Measurements from ENCODE around the gene BDKRB1.

BDKRB1 gene

GRCh38 chr14:96255501-96256366 lies at the start of gene BDKRB1:
BDKRB1 (plus strand) TSS chr14:96256210; CDS start chr14:96263683, 7,473 bp downstream.
- no peak for DNase-seq (ENCODE audit: low read depth in 2 of 2)

GRCh38 chr14:96206461-96206860 lies 49.5 kb upstream of the BDKRB1 start:
- DNase-seq (ENCODE audit: low read depth in 2 of 2), result no peak

- DNase-seq (ENCODE audit: low read depth in 2 of 2), result no peak
Observed at GRCh38 chr14:96207686-96208085, 48.3 kb upstream of the BDKRB1 start.

- DNase-seq (ENCODE audit: low read depth in 2 of 2), result no peak
Observed at GRCh38 chr14:96208739-96209138, 47.3 kb upstream of the BDKRB1 start.

GRCh38 chr14:96212140-96212539 lies 43.9 kb upstream of the BDKRB1 start:
- DNase-seq (ENCODE audit: low read depth in 2 of 2), result no peak

GRCh38 chr14:96212896-96213295 lies 43.1 kb upstream of the BDKRB1 start:
- DNase-seq (ENCODE audit: low read depth in 2 of 2), result no peak

- DNase-seq (ENCODE audit: low read depth in 2 of 2), result no peak
Observed at GRCh38 chr14:96213871-96214465, 42.0 kb upstream of the BDKRB1 start.

GRCh38 chr14:96214793-96215192 lies 41.2 kb upstream of the BDKRB1 start:
- DNase-seq (ENCODE audit: low read depth in 2 of 2), result no peak

GRCh38 chr14:96215452-96216244 lies 40.4 kb upstream of the BDKRB1 start:
- DNase-seq (ENCODE audit: low read depth in 2 of 2), result no peak

- no peak for DNase-seq (ENCODE audit: low read depth in 2 of 2)
Observed at GRCh38 chr14:96216627-96217026, 39.4 kb upstream of the BDKRB1 start.

GRCh38 chr14:96217376-96217913 lies 38.6 kb upstream of the BDKRB1 start:
- DNase-seq (ENCODE audit: low read depth in 2 of 2), result no peak

GRCh38 chr14:96221109-96221650 lies 34.8 kb upstream of the BDKRB1 start:
- no peak for DNase-seq (ENCODE audit: low read depth in 2 of 2)

- no peak for DNase-seq (ENCODE audit: low read depth in 2 of 2)
Observed at GRCh38 chr14:96221841-96222240, 34.2 kb upstream of the BDKRB1 start.

GRCh38 chr14:96224480-96225096 lies 31.4 kb upstream of the BDKRB1 start:
- DNase-seq (ENCODE audit: low read depth in 2 of 2), result no peak

- no peak for DNase-seq (ENCODE audit: low read depth in 2 of 2)
Observed at GRCh38 chr14:96225213-96225612, 30.8 kb upstream of the BDKRB1 start.

GRCh38 chr14:96225745-96226151 lies 30.3 kb upstream of the BDKRB1 start:
- DNase-seq (ENCODE audit: low read depth in 2 of 2), result no peak

- no peak for DNase-seq (ENCODE audit: low read depth in 2 of 2)
Observed at GRCh38 chr14:96227428-96227827, 28.6 kb upstream of the BDKRB1 start.

- DNase-seq (ENCODE audit: low read depth in 2 of 2), result no peak
Observed at GRCh38 chr14:96229315-96229714, 26.7 kb upstream of the BDKRB1 start.

GRCh38 chr14:96231056-96231455 lies 25.0 kb upstream of the BDKRB1 start:
- DNase-seq (ENCODE audit: low read depth in 2 of 2), result no peak

- DNase-seq (ENCODE audit: low read depth in 2 of 2), result no peak
Observed at GRCh38 chr14:96231526-96232130, 24.4 kb upstream of the BDKRB1 start.

- no peak for DNase-seq (ENCODE audit: low read depth in 2 of 2)
Observed at GRCh38 chr14:96232506-96232905, 23.5 kb upstream of the BDKRB1 start.
